Measurements from ENCODE around the gene GPSM1. TPM values are rescaled to one million over a fixed set of nuclear protein-coding genes. Genes with fewer than 3 reads are reported as not detected.

The GPSM1 gene
- total and polyA plus RNA-seq, 2 experiments from 2014 or later, result 25.5 to 30.0 TPM

DNA sequence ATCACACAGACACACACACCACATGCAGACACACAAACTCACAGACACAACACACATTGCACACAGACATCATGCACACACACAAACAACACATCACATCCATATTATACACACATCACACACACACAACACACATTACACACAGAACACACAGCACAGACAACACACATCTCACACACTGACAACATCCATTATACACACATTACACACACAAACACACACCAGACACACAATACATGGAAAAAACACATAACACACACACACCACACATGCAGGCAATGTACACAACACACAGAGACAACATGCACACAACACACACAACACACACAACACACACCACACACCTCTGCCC, 18.7 kb upstream of the GPSM1 start:
- H3K27me3 ChIP-seq, result no peaks in the 10 kb centered on the region
- no peak overlapping the region for H3K27ac ChIP-seq
- no peaks in the 10 kb centered on the region for H3K4me1 ChIP-seq (ENCODE audit: insufficient read depth)
- H3K9me3 ChIP-seq (ENCODE audit: low read depth), result no peaks in the 10 kb centered on the region
- H3K36me3 ChIP-seq (replicated peaks; ENCODE audit: insufficient read depth, low read depth), result no peaks in the 10 kb centered on the region
- H3K79me2 ChIP-seq, result no peaks in the 10 kb centered on the region
- no peak for DNase-seq (ENCODE audit: low spot score)
- H3K9me2 ChIP-seq (replicated peaks; ENCODE audit: insufficient read depth), result no peaks in the 10 kb centered on the region
- no peaks in the 10 kb centered on the region for H4K20me1 ChIP-seq (ENCODE audit: insufficient read depth, poor library complexity, severe bottlenecking)
- no peak overlapping the region for H3K4me2 ChIP-seq
- no peak overlapping the region for H2AFZ ChIP-seq
- no peak for TF ChIP-seq EZH2phosphoT487 (IDR thresholded peaks at IDR 0.05; ENCODE audit: low read depth, severe bottlenecking, unreplicated experiment)
- no peak for TF ChIP-seq EZH2 (IDR thresholded peaks at IDR 0.05; ENCODE audit: borderline replicate concordance)
- TF ChIP-seq, protein P1, sequence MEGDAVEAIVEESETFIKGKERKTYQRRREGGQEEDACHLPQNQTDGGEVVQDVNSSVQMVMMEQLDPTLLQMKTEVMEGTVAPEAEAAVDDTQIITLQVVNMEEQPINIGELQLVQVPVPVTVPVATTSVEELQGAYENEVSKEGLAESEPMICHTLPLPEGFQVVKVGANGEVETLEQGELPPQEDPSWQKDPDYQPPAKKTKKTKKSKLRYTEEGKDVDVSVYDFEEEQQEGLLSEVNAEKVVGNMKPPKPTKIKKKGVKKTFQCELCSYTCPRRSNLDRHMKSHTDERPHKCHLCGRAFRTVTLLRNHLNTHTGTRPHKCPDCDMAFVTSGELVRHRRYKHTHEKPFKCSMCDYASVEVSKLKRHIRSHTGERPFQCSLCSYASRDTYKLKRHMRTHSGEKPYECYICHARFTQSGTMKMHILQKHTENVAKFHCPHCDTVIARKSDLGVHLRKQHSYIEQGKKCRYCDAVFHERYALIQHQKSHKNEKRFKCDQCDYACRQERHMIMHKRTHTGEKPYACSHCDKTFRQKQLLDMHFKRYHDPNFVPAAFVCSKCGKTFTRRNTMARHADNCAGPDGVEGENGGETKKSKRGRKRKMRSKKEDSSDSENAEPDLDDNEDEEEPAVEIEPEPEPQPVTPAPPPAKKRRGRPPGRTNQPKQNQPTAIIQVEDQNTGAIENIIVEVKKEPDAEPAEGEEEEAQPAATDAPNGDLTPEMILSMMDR (IDR thresholded peaks at IDR 0.05; ENCODE audit: poor library complexity), result no peak
- no peak overlapping the region for H3K4me3 ChIP-seq

- no peaks in the 10 kb centered on the region for H3K27me3 ChIP-seq
Observed at GRCh38 chr9:136309101-136309801, 18.1 kb upstream of the GPSM1 start.

GRCh38 chr9:136309806-136310220, 17.5 kb upstream of the GPSM1 start:
- no peaks in the 10 kb centered on the region for H3K4me1 ChIP-seq (ENCODE audit: insufficient read depth)
- H3K36me3 ChIP-seq (replicated peaks; ENCODE audit: insufficient read depth, low read depth), result no peaks in the 10 kb centered on the region
- no peak for TF ChIP-seq EZH2phosphoT487 (IDR thresholded peaks at IDR 0.05; ENCODE audit: low read depth, severe bottlenecking, unreplicated experiment)
- TF ChIP-seq, protein P1 (IDR thresholded peaks at IDR 0.05; ENCODE audit: poor library complexity), result no peak
- no peak for TF ChIP-seq EZH2 (IDR thresholded peaks at IDR 0.05; ENCODE audit: borderline replicate concordance)
- no peak overlapping the region for H3K4me2 ChIP-seq
- H3K79me2 ChIP-seq, result no peaks in the 10 kb centered on the region
- no peak for DNase-seq (ENCODE audit: low spot score)
- no peak overlapping the region for H2AFZ ChIP-seq
- no peaks in the 10 kb centered on the region for H3K9me2 ChIP-seq (replicated peaks; ENCODE audit: insufficient read depth)
- H3K4me3 ChIP-seq, result no peak overlapping the region
- WGBS (ENCODE audit: low lambda C conversion rate, missing lambda C conversion rate), result 98% methylated on average over 5 of the region's 5 CpGs
- H3K9me3 ChIP-seq (ENCODE audit: low read depth), result no peaks in the 10 kb centered on the region
- H4K20me1 ChIP-seq (ENCODE audit: insufficient read depth, poor library complexity, severe bottlenecking), result no peaks in the 10 kb centered on the region
- no peaks in the 10 kb centered on the region for H3K27me3 ChIP-seq
- H3K27ac ChIP-seq, result no peak overlapping the region

More at GRCh38 chr9:136309101-136309801, 18.1 kb upstream of the GPSM1 start:
- Histone ChIP-seq H2AFZ (no peak overlapping the region), H3K9me3 (ENCODE audit: low read depth) (no peaks in the 10 kb centered on the region), H3K4me3 (no peak overlapping the region), H3K79me2 (no peaks in the 10 kb centered on the region), H3K27ac (no peak overlapping the region), H3K9me2 (replicated peaks; ENCODE audit: insufficient read depth) (no peaks in the 10 kb centered on the region), H3K4me1 (ENCODE audit: insufficient read depth) (no peaks in the 10 kb centered on the region), H3K36me3 (replicated peaks; ENCODE audit: insufficient read depth, low read depth) (no peaks in the 10 kb centered on the region), H3K4me2 (no peak overlapping the region), H4K20me1 (ENCODE audit: insufficient read depth, poor library complexity, severe bottlenecking) (no peaks in the 10 kb centered on the region)
- DNase-seq (ENCODE audit: low spot score), result no peak
- TF ChIP-seq EZH2 (IDR thresholded peaks at IDR 0.05; ENCODE audit: borderline replicate concordance) (no peak), EZH2phosphoT487 (IDR thresholded peaks at IDR 0.05; ENCODE audit: low read depth, severe bottlenecking, unreplicated experiment) (no peak)
- TF ChIP-seq, protein P1 (IDR thresholded peaks at IDR 0.05; ENCODE audit: poor library complexity), result no peak
- 84% methylated on average over 19 of the region's 22 CpGs for WGBS (ENCODE audit: low lambda C conversion rate, missing lambda C conversion rate)
